Stomach (tissue), 9 donors: ENCODE results near the gene NFIC. TPM values are rescaled to one million over a fixed set of nuclear protein-coding genes. Genes with fewer than 3 reads are reported as not detected.
"Not testable (repeated sequence)": the region's sequence is repeated elsewhere in the genome, so short reads cannot be mapped to it uniquely, and the experiment has no call there.

Experiments used
- DNase-seq, 2 donors: peaks; one replicate each; pipeline versions ENCODE4 v3.0.0 to v3.0.0-alpha.2; 2013 to 2019
- H3K27ac ChIP-seq, 5 donors: fragments of 200-600 bp in 4 of 5; sonication (generic) in 4 of 5; one replicate each; pipeline ENCODE4 v1.5.1; 2013 to 2019; ENCODE audit warnings: mild to moderate bottlenecking in 1 of 5, moderate library complexity in 1 of 5
- H3K27me3 ChIP-seq, 3 donors: fragments of 200-600 bp; sonication (generic); one replicate each; pipeline ENCODE4 v1.5.1; 2017 to 2019; ENCODE audit warnings: mixed run types in 1 of 3
- H3K36me3 ChIP-seq, 4 donors: fragments of 200-600 bp; sonication (generic); 1 replicate in 3 of 4; 2 replicates in 1 of 4; pipeline ENCODE4 v1.5.1; 2016 to 2019
- H3K4me1 ChIP-seq, 4 donors: fragments of 200-600 bp; sonication (generic); one replicate each; pipeline ENCODE4 v1.5.1; 2016 to 2019
- H3K4me3 ChIP-seq, 4 donors: fragments of 200-600 bp; sonication (generic) in 3 of 4; one replicate each; pipeline ENCODE4 v1.5.1; 2016 to 2019; ENCODE audit warnings: mild to moderate bottlenecking in 1 of 4
- H3K9me3 ChIP-seq, 4 donors: fragments of 200-600 bp; sonication (generic); one replicate each; pipeline ENCODE4 v1.5.1; 2016 to 2019
- CTCF ChIP-seq, 7 experiments: fragments of 450-650 bp in 4 of 7; fragments of 200-600 bp in 3 of 7; sonication (generic) in 3 of 7; IDR thresholded peaks; one replicate each; pipeline ENCODE4 v1.5.1; 2016 to 2019; ENCODE audit warnings: antibody characterized with exemption in 7 of 7, control low read depth in 2 of 7, mild to moderate bottlenecking in 1 of 7
- EP300 ChIP-seq: sonication (generic); formaldehyde crosslinking; IDR thresholded peaks from one replicate; pipeline ENCODE4 v1.6.1; 2017; ENCODE audit warnings: antibody characterized with exemption
- POLR2A ChIP-seq, 4 donors: fragments of 450-650 bp; IDR thresholded peaks; one replicate each; pipeline ENCODE4 v1.6.1; 2016; ENCODE audit warnings: antibody characterized with exemption in 4 of 4, control low read depth in 2 of 4, mild to moderate bottlenecking in 1 of 4, moderate library complexity in 1 of 4
- POLR2AphosphoS5 ChIP-seq, 3 donors: sonication (generic); formaldehyde crosslinking; IDR thresholded peaks; one replicate each; pipeline ENCODE4 v1.6.1; 2016; ENCODE audit warnings: antibody characterized with exemption in 3 of 3
- WGBS, 5 donors: extraction: QIAGEN DNeasy Blood & Tissue Kit in 3 of 5; methylation state at CpG; one replicate each; pipeline versions ENCODE4 v1.1.5 to v1.1.7; 2013 to 2018; 5-methylcytosine and 5-hydroxymethylcytosine counted together
- intact Hi-C: fragments of 100-400 bp; cut with DNase I; formaldehyde crosslinking; loops from one replicate; pipeline ENCODE4 v1.15.1; 2023; ENCODE audit warnings: low total_unique reads
- polyA plus RNA-seq, 3 donors: library from polyadenylated mRNA; stranded (reverse); fragments of 200-250 nt; gene quantifications; one replicate each; pipeline ENCODE4 v1.2.3, GENCODE V29; 2013
- total RNA-seq, 5 donors: library from RNA; depleted of rRNA; stranded (reverse); fragments of >200 nt; gene quantifications; one replicate each; pipeline versions ENCODE4 v1.1.0 to v1.2.3, GENCODE V29; 2014 to 2016
- donor health status: healthy with polysubstance abuse.
- donor health status: Bipolar disorder and iron deficiency.
- donor health status: healthy.

The NFIC gene
- total and polyA plus RNA-seq, 8 donors, result 16.7 to 251 (median 47.8) TPM

- DNase-seq, result peak; percentile 35 to 56
- H3K4me3 ChIP-seq, result peak overlapping the region in 1 of 4 donors; percentile 3
- WGBS, 5 donors, result 21 to 51% (median 49%) methylated on average over 16 to 17 of the region's 17 CpGs
Measured at GRCh38 chr19:3389876-3390371, 23.5 kb downstream of the NFIC start.

GRCh38 chr19:3391911-3392310, 25.5 kb downstream of the NFIC start:
- H3K4me1 ChIP-seq, result peaks cover 53 to 81% (median 66%) of the 10 kb centered on the region in 4 donors
- WGBS, 5 donors, result 91 to 94% (median 92%) methylated on average over 9 of the region's 9 CpGs
- H3K9me3 ChIP-seq, DNase-seq, H3K27me3 ChIP-seq, intact Hi-C loops, H3K4me3 ChIP-seq: not testable (repeated sequence)
- H3K36me3 ChIP-seq, result peaks cover 0 to 51% (median 48%) of the 10 kb centered on the region in 4 donors
- peak overlapping the region in 2 of 5 donors; percentile 30 to 100 for H3K27ac ChIP-seq

More at GRCh38 chr19:3389876-3390371, 23.5 kb downstream of the NFIC start:
- TF ChIP-seq POLR2AphosphoS5 (IDR thresholded peaks at IDR 0.05), result peak in 1 of 3 donors; percentile 21
- TF ChIP-seq EP300, result no peak
- TF ChIP-seq POLR2A (IDR thresholded peaks at IDR 0.05), result no peak
- TF ChIP-seq CTCF (IDR thresholded peaks at IDR 0.05), result no peak
- H3K36me3 ChIP-seq, result peaks cover 0 to 44% (median 40%) of the 10 kb centered on the region in 4 donors
- H3K9me3 ChIP-seq, result no peaks in the 10 kb centered on the region
- no peaks in the 10 kb centered on the region for H3K27me3 ChIP-seq
- H3K4me1 ChIP-seq, result peaks cover 55 to 82% (median 71%) of the 10 kb centered on the region in 4 donors
- intact Hi-C loops, result no loop called here
- H3K27ac ChIP-seq, result peak overlapping the region; percentile 82 to 100 (median 88)

GRCh38 chr19:3392480-3392879, 26.1 kb downstream of the NFIC start:
- Histone ChIP-seq H3K4me3 (no peak overlapping the region), H3K36me3 (peaks cover 0 to 51% (median 48%) of the 10 kb centered on the region in 4 donors), H3K4me1 (peaks cover 53 to 81% (median 66%) of the 10 kb centered on the region in 4 donors), H3K27ac (peak overlapping the region in 2 of 5 donors; percentile 30 to 100), H3K27me3 (no peaks in the 10 kb centered on the region), H3K9me3 (no peaks in the 10 kb centered on the region)
- DNase-seq, result no peak
- intact Hi-C loops, result no loop called here
- 77 to 84% (median 80%) methylated on average over 10 to 11 of the region's 11 CpGs for WGBS, 5 donors
- TF ChIP-seq POLR2A (IDR thresholded peaks at IDR 0.05) (no peak), EP300 (no peak), POLR2AphosphoS5 (IDR thresholded peaks at IDR 0.05) (no peak), CTCF (IDR thresholded peaks at IDR 0.05) (no peak)

- H3K4me3 ChIP-seq, result peak overlapping the region in 3 of 4 donors; percentile 19 to 48 (median 33)
- WGBS, 5 donors, result 59 to 72% (median 61%) methylated on average over 8 of the region's 8 CpGs
Measured at GRCh38 chr19:3396881-3397265, 30.5 kb downstream of the NFIC start.

More at GRCh38 chr19:3396881-3397265, 30.5 kb downstream of the NFIC start:
- Histone ChIP-seq H3K9me3 (no peaks in the 10 kb centered on the region), H3K4me1 (peaks cover 60 to 87% (median 74%) of the 10 kb centered on the region in 4 donors), H3K27me3 (no peaks in the 10 kb centered on the region), H3K27ac (peak overlapping the region; percentile 85 to 100 (median 98)), H3K36me3 (peaks cover 0 to 43% (median 37%) of the 10 kb centered on the region in 4 donors)
- intact Hi-C loops, result no loop called here
- DNase-seq, result no peak
- TF ChIP-seq CTCF (IDR thresholded peaks at IDR 0.05) (no peak), POLR2AphosphoS5 (IDR thresholded peaks at IDR 0.05) (no peak), EP300 (no peak), POLR2A (IDR thresholded peaks at IDR 0.05) (no peak)
